Mesenteric fat pad (tissue), 1 donor: Measurements from ENCODE around the gene INSRR. TPM values are rescaled to one million over a fixed set of nuclear protein-coding genes. Genes with fewer than 3 reads are reported as not detected.

Source experiments
- DNase-seq: peaks from one replicate; pipeline ENCODE4 v3.0.0-alpha.2; 2020; ENCODE audit warnings: low spot score
- total RNA-seq: library from RNA; stranded (reverse); fragmentation: NEBNext Ultra II Directional; extraction: Animal tissue kit (Norgen Biotek cat#: 25700); gene quantifications from one replicate; pipeline ENCODE4 v1.2.1, GENCODE V29; 2021
- donor health status: DM: yes; HTN: yes; CAD: no.

Gene INSRR
- total RNA-seq, 1 donor from 2014 or later, result 0.10 TPM

DNA sequence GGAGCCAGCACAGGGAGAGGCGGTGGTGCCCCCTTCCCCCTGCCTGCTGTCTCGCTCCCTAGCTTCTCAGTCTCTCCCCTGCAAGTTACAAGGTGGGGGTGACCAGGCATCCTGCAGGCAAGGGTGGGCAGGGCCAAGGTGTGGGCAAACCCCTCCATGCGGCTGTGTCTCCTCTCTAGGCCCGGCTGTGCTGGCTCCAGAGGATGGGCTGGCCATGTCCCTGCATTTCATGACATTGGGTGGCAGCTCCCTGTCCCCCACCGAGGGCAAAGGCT lies 16.4 kb upstream of the INSRR start:
- DNase-seq, result no peak

DNA sequence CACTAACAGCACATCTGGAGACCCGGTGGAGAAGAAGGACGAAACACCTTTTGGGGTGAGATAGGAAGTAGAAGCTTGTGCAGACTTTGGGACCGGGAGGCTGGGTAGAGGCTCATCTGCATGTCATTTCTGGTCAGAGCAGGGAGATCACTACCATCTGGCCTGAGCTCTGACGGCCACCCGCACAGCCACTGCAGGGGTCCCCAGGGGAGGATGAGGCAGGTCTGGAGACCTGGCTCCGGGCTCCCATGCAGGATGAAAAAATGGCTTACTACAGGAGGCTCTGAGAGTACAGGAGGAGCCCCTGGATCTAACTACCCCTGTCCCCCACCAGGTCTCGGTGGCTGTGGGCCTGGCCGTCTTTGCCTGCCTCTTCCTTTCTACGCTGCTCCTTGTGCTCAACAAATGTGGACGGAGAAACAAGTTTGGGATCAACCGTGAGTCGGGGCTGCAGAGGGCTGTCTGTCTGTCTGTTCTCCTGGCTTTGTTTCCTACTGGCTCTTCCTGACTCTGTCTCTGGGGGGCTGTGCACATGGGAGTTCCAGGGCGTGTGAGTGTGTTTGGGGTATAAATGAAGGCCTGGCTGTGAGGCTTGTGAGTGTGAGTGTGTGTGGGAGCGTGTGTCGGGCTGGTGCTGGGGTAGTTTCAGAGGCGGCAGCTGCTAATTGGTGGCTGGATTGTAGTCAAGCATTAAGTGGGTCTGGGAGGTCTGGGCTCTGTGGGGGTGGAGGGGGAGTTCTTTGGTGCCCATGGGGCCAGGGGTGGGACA lies 15.8 kb upstream of the INSRR start:
- no peak for DNase-seq

- DNase-seq, result no peak
These were observed 15.2 kb upstream of the INSRR start for GRCh38 chr1:156874142-156874541.

GRCh38 chr1:156873659-156874058 lies 14.7 kb upstream of the INSRR start:
- no peak for DNase-seq

DNA sequence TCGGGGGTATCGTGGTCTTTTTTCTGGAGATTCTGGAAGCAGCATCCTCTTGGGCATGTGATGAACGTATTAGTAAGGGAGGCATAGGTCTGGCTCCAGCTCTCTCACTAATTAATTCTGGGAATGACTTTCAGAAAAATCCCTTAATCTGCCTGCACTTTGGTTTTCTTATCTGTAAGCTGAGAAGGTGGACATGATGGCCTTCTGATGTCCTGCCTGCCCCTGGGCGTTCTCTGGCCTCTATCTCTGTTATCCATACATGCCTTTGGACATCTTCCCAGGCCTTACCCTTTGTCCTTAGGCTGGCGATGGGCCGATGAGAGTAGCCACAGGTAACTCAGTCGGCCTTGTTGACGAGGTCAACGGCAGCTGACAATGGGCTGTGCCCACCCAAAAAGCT lies 10.5 kb upstream of the INSRR start:
- DNase-seq, result no peak

DNA sequence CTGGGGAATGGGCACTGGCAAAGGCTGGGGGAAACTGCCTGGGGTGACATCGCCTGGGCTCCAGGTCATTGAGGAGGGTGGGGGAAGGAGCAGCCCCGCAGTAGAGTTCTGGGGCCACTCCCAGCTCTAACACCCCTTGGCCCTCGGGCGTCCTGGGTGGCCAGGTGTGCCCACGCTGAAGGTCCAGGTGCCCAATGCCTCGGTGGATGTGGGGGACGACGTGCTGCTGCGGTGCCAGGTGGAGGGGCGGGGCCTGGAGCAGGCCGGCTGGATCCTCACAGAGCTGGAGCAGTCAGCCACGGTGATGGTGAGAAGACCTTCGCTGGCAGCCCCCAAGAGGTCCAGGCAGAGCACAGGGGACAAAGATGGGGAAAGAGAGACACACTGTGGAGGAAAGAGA lies 9.4 kb upstream of the INSRR start:
- no peak for DNase-seq

- DNase-seq, result no peak
These were observed 7.5 kb upstream of the INSRR start for GRCh38 chr1:156866249-156866909.

DNA sequence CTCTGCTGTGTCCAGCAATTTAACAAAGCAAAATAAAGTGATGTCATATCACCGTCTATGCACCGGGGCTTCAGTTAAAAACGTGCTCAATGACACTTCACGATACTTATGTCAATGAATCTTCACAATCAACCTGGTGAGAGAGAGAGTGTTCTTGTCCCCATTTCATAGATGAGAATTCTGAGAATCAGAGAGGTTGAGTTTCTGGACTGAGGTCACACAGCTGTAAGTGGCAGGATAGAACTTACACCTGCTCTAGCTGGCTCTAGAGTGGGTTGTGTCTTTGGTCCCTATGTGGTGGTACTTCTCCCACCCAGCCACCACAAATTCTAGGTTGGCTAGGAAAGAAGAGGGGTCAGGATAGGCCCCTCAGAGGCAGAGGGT lies 6.9 kb upstream of the INSRR start:
- no peak for DNase-seq

DNA sequence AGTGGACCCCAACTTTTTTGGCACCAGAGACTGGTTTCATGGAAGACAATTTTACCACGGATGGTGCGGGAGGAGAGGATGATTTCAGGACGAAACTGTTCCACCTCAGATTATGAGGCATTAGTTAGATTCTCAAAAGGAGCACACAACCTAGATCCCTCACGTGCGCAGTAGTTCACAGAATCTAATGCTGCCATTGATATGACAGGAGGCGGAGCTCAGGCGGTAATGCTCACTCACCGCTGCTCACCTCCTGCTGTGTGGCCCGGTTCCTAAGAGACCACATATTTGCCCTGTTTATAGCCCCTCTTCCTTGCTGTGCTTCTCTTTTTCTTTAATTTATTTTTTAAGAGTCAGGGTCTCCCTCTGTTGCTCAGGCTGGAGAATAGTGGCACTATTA lies 6.3 kb upstream of the INSRR start:
- DNase-seq, result no peak

- no peak for DNase-seq
These were observed 5.9 kb upstream of the INSRR start for GRCh38 chr1:156864796-156865195.

DNA sequence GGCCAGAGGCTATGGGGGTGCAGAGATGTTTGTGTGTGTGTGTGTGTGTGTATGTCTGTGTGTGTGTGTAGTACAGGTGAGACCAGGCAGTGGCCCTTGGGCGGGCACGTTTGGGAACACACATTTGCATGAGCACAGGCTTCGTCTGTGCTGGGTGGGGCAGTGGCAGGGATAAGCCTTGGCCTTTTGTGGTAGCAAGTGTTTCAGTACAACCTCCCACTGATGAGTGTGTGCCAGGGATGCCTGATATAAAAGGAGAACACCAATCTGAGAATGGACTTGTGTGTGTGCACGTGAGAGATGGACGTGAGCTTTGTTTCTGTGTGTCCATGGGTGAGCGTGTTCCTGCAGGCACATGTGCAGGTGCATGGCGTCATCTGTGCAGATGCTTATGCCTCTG lies 4.7 kb upstream of the INSRR start:
- no peak for DNase-seq

GRCh38 chr1:156862997-156863599 lies 4.2 kb upstream of the INSRR start:
- no peak for DNase-seq

GRCh38 chr1:156862584-156862983 lies 3.7 kb upstream of the INSRR start:
- no peak for DNase-seq

DNA sequence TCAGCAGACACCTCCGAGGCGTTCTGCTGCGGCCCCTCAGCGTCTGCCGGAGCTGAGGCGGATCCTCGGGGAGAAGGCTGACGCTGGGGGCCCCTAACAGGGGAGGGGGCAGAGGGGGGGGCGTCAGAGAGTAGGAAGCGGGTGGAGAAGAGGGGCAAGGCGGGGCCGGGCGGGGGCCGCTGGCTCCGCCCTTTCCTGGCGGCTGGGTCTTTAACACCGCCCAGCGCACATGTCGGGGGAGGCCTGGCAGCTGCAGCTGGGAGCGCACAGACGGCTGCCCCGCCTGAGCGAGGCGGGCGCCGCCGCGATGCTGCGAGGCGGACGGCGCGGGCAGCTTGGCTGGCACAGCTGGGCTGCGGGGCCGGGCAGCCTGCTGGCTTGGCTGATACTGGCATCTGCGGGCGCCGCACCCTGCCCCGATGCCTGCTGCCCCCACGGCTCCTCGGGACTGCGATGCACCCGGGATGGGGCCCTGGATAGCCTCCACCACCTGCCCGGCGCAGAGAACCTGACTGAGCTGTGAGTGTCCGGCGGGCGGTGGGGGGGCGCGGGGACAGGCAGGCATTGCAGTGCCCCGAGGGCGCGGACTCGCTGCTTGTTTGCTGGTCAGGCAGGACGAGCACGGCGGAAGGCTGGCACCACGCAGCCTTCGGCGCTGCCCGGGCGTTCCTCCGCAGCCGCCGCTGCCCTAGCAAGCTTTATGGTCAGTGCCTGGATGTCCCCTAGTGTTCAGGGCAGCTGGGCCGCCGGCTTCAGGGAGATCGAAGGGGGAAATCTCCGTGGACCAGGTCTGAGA lies 1.9 kb upstream of the INSRR start, which contains the start of gene NTRK1:
TSS of gene NTRK1 (plus strand) at position 238 of the 796 bp plus-strand sequence. CDS start at position 308, 70 bp downstream.
- DNase-seq, result no peak

- no peak for DNase-seq
These were observed 1.3 kb upstream of the INSRR start for GRCh38 chr1:156860113-156860627.

GRCh38 chr1:156859523-156860112 lies 701 bp upstream of the INSRR start:
- DNase-seq, result no peak

DNA sequence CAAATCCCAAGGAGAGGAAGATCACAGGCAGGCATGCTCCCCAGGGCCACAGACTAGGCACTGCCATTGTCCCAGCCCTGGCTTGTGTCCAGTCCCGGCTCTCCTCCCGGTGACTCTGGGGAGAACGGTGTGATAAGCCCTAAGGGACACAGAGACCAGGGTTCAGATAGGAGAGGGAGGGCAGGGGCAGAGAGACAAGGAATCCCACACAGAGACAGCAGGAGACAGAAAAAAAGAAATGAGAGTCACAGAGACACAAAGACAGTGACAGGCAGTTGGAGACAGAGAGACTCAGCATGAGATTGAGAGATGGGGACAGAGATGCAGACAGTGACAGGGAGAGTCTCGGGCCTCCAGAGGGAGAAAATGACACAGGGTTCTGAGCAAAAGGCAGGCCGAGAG lies 361 bp downstream of the INSRR start:
- no peak for DNase-seq

- DNase-seq, result no peak
These were observed 1.4 kb downstream of the INSRR start for GRCh38 chr1:156857532-156857931.

DNA sequence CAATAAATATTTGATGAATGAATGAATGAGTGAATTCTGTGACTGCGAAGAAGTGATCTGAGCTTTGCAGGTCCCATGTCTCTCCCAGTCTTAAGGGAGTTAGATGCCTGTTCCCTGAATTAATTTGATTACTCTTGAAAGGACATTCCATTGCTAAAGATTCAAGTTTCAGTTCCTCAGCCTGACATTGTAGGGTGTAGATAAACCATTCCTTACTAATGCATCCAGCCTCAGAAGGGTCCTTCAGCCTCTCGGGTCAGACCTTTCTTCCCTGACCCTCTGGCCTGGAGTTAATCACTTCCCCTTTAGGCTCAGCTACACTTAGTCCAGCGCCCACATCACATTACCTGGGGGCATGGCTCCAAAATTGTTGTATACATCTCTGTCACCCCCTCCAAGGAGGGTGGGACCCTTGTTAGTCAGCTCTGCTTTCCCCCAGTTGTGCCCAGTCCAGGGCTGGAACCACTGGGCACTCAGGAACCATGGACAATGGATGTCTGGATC lies 2.6 kb downstream of the INSRR start:
- no peak for DNase-seq

GRCh38 chr1:156854634-156855033 lies 4.3 kb downstream of the INSRR start:
- DNase-seq, result no peak

DNA sequence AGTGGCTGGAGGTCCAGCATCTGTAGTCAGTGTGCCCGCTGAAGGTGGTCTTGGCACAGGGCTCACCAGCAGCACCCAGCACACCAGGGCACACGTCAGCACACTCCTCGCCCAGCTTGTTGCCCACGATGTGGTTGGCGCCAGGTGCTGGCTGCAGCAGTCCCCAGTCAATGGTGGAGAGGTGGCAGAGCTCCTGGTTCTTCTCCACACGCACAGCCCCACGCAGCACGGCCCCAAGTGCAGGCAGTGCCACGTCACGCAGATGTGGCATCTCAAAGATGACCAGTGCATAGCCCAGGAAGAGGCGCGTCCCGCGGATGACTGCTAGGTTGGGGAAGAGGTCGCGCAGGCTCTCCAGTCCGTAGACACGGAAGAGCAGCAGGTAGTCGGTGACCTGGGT lies 5.2 kb downstream of the INSRR start:
- no peak for DNase-seq
